ENCODE results near the gene CSTPP1. TPM values are rescaled to one million over a fixed set of nuclear protein-coding genes. Genes with fewer than 3 reads are reported as not detected.
"Not testable (repeated sequence)": the region's sequence is repeated elsewhere in the genome, so short reads cannot be mapped to it uniquely, and the experiment has no call there.

Gene CSTPP1
- total RNA-seq, 1 donor from 2014 or later, result 15.2 TPM

DNA sequence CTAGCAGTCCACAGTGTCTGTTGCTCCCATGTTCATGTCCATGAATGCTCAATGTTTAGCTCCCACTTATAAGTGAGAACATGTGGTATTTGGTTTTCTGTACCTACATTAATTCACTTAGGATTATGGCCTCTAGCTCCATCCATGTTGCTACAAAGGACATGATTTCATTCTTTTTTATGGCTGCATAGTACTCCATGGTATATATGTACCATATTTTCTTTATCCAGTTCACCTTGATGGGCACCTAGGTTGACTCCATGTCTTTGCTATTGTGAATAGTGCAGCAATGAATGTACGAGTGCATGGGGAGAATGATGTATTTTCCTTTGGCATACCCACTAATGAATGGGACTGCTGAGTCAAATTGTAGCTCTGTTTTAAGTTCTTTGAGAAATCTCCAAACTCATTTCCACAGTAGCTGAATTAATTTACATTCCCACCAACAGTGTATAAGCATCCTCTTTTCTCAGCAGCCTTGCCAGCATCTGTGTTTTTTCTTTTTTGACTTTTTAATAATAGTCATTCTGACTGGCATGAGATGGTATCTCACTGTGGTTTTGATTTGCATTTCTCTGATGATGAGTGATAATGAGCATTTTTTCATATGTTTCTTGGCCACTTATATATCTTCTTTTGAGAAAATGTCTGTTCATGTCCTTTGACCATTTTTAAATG lies 53.4 kb downstream of the CSTPP1 start:
- not testable (repeated sequence) for DNase-seq (ENCODE audit: low read depth, low spot score)

DNA sequence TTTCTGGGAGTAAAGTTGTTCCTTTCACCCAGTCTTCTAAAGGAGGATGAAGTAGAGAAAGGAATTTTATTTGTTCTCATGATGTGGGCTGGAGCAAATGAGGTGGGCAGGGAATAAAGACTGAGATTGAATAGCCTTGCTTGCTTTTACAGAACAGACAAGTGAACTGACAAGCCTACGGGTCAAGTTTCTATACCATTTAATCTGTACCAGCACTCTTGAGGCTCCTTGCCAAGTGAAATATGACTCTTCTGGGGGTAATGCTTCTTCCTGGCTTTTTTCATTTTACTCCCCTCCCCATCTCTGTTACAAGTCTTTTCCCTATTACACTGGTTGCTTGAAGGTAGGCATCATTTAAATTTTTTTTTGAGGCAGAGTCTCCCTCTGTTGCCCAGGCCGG lies 54.8 kb downstream of the CSTPP1 start:
- no peak for DNase-seq (ENCODE audit: low read depth, low spot score)

DNA sequence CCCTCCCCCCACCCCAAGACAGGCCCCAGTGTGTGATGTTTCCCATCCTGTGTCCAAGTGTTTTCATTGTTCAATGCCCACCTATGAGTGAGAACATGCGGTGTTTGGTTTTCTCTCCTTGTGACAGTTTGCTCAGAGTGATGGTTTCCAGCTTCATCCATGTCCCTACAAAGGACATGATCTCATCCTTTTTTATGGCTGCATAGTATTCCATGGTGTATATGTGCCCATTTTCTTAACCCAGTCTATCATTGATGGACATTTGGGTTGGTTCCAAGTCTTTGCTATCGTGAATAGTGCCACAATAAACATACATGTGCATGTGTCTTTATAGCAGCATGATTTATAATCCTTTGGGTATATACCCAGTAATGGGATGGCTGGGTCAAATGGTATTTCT lies 55.8 kb downstream of the CSTPP1 start:
- DNase-seq (ENCODE audit: low read depth, low spot score), result not testable (repeated sequence)

DNA sequence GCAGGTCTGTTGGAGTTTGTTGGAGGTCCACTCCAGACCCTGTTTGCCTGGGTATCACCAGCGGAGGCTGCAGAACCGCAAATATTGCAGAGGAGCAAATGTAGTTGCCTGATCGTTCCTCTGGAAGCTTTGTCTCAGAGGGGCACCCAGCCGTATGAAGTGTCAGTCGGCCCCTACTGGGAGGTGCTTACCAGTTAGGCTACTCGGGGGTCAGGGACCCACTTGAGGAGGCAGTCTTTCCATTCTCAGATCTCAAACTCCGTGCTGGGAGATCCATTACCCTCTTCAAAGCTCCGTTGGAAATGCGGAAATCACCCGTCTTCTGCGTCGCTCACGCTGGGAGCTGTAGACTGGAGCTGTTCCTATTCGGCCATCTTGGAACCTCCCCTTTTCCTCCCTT lies 61.2 kb downstream of the CSTPP1 start:
- DNase-seq (ENCODE audit: low read depth, low spot score), result not testable (repeated sequence)

DNA sequence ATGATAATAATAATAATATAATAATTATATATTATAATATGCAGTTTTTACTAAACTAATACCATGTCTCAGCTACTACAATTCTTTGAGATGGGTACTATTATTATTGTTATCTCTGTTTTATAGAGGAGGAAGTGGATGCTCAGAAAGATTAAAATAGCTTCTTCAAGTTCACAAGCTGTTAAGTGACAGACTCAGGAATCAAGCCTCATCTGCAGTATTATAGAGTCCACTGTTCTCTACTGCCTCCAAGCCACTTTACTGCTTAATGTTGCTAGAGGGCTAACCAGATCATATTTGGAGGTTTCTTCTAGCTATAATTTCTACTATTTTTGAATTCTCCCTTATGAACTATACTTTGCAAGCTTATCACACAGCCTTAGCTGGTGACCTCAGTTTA lies 62.7 kb downstream of the CSTPP1 start:
- DNase-seq (ENCODE audit: low read depth, low spot score), result no peak

DNA sequence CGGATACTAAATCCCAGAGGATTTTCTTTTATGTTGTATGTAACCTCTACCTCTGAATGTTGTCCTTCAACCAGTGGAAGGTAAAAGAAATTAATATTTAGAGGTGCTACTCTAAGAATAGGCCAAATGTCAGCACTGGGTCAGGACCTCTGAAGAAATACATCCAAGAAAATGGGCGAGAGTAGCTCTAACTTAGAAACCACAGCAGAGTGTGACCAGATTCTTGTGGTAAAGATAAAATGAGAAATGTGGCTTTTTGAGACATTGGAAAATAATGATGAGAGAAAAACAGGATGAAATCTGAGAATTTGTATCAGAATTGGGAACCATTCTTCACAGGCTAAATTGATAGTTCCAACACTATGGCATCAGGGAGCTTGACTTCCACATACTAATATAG lies 63.5 kb downstream of the CSTPP1 start:
- no peak for DNase-seq (ENCODE audit: low read depth, low spot score)

DNA sequence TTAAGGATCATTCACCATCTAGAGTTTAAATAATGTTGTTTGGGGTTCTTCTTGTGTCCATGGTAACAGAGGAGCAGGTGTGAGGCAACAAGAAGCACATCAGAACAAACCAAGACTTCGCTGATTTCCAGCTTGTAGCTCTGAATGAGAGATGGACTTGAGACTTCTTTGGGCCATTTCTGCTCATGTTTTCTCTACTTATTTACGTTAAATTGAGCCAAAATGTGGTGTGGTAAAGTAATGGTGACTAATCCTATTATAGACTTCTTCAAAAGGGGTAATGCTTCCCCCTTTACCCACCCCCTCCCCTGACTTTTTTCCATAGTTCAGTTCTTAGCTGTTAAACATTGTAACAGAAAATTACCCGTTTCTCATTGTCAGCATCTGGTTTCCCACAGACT lies 65.2 kb downstream of the CSTPP1 start:
- DNase-seq (ENCODE audit: low read depth, low spot score), result no peak

DNA sequence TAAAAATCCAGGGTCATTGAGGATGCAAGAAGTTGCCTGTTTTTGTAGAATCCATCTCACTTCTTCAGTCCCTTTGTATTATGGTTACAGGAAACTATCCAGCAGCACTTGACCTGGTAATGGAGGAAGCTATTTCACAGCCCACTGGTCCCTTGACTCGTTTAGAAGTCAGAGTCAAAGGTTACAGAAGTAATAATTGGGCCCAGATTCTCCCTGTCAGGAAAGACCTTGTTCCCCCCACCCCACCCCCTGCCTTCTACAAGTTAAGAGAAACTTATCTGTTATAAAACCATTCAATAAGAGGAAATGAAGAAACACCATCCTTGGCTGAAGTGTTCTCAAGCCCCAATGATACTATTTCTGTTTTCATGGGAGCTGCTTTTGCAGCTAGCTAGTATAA lies 65.8 kb downstream of the CSTPP1 start:
- DNase-seq (ENCODE audit: low read depth, low spot score), result no peak

DNA sequence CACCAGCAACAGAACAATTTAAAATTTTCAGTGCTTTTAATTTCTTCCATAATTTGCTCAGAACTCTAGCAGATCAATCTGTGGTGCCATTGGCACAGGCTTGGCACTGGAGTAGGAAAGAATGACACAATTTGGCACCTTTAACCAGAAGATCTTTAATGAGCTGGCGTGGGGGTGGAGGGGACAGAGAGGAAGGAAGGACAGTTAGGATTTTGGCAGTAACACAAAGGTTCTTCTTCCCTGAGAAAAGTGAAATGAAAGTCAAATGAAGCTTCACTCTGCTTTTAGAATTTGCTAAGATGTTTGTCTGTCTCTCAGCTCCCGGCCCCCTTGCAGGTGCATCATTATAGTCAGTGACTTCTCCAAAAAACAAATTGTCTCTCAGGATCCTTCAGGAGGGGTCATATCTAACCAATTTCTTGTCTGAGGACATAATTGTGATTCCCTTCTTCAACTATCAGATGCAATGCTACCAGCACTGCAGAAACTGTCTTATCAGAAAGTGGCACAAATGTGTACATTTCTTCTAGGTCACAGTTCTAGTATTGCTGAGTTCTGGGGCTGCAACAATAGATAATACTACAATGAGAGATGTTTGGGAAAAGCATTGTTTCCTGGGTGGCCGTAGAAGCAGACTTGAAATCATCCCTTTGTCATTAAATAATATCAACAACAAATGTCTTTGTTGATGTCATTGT lies 66.8 kb downstream of the CSTPP1 start:
- no peak for DNase-seq (ENCODE audit: low read depth, low spot score)

DNA sequence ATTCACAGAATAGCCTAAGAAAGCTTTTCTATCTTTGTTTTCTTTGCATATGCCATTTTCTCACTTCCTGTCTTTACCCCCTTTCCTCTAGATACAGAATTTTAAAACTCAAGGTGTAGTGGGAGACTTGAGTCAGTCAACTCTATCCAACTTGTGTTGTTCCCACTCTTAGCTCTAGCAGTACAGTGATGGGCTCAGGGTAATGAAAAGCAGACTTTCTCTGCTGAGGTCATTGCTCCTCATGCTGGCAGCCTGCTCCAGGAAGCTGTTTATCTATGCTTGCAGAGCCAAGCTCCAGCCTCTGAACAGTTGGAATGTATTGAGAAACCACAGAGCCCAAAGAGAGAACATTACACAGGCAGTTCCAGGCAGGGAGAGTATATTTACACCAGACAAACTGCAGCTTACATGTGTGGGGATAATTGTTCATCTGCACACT lies 68.1 kb downstream of the CSTPP1 start:
- DNase-seq (ENCODE audit: low read depth, low spot score), result peak; percentile 45

DNA sequence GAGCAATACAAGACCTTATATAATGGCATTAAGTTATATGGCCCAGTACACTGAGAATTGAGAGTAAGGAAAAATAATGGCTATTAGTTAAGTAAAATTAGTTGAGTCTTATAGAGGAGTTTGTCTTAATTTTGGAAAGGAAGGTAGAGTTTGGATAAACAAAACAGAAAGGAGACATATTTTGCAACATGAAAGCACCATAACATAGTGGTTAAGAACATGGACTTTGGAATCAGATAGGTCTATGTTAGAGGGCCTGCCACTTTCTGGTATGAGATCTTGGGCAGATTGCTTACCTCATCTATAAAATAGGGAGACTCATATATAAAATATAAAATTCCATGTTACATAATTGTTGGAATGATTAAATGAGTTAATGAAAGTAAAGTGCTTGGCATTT lies 68.9 kb downstream of the CSTPP1 start:
- DNase-seq (ENCODE audit: low read depth, low spot score), result no peak

DNA sequence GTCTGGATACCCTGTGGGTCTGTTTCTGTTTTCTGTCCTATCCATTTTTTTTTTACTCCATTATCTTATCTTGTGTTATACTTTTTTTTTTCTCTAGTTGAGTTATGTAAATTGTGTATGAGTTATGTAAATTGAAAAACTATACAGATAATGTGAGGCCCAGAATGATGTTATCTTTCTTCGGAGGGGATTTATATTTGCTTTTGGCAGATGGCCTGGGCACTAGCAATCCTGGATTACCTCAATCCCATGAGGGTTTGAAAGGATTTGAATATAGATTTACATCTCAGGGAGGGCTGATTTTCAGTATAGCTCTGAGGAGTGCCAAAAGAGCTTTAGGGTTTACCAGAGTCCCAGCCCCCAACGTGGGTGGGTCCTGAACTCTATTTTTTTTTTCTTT lies 71.0 kb downstream of the CSTPP1 start:
- no peak for DNase-seq (ENCODE audit: low read depth, low spot score)

DNA sequence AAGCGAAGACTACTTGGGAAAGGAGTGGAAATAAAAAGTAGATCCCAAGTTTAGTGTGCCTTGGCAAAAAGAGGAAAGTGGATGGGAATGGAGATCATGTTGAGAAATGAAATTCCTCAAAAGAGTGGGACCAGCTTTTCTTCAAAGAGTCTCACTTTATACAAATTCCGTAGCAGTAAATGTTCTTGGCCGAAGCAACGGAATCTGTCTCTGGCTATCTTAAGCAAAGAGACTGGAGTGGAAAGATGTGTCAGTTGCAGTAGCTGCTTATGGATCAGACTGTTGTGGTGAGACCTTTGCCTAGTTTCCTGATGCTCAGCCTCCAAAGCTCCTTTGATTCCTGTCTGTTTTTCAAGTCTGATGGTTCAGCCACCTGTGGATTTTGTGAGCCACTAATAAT lies 73.6 kb downstream of the CSTPP1 start:
- DNase-seq (ENCODE audit: low read depth, low spot score), result no peak

DNA sequence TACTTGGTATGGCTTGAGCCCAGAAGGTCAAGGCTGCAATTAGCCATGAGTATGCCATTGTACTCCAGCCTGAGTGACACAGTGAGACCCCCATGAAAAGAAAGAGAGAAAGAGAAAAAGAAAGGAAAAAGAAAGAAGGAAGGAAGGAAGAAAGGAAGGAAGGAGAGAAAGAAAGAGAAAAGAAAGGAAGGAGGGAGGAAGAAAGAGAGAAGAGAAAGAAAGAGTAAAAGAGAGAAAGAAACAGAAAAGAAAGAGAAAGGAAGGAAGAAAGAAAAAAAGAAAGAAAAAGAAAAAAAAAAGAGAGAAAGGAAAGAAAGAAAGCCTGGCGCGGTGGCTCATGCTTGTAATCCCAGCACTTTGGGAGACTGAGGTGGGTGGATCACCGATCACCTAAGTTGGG lies 77.5 kb downstream of the CSTPP1 start:
- no peak for DNase-seq (ENCODE audit: low read depth, low spot score)

DNA sequence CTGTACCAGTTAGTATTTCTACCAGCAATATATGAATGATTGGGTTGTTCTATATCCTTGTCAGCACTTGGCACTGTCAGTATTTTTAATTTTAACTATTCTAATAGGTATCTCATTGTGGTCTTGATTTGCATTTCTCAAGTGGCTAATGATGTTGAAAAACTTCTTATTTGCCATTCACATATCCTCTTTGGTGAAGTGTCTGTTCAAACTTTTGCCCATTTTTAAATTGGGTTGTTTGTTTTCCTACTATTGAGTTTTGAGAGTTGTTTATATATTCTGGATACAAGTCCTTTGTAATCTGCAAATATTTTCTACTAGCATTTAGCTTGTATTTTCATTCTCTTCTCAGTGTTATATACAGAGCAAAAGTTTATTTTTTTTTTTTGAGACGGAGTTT lies 82.1 kb downstream of the CSTPP1 start:
- DNase-seq (ENCODE audit: low read depth, low spot score), result no peak

DNA sequence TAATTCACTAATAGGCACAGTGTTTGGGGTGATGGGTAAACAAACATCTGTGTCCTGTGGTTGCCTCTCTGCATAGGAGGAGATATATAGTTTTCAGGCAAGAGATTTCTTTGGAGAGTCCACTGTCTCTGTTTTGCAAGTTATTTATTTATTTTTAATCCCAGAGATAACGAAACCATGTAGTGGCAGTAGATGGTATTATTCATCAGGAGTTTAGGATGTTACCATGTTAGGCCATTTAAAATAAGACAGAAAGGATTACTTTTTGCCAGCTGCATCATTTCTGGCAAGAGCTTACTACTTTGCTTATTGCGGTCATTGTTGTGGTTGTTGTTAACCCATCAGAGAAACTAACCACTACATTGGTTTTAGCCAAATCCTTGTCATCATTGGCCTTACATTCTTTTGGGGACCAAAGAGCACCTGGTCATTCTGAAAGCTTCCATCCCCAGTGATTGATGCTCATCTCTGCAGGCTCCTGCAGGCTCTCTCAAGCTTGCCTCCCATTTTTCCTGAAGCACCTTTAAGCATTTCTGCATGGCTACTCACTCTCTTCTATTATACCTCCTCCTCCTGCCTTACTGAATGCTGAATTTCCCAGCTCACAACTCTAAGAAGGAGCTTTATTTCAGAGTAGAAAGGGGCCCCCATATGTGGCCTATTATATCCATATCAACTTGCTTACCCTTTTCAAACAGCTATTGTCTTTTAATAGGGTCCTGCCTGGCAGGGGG lies 84.4 kb downstream of the CSTPP1 start:
- no peak for DNase-seq (ENCODE audit: low read depth, low spot score)

DNA sequence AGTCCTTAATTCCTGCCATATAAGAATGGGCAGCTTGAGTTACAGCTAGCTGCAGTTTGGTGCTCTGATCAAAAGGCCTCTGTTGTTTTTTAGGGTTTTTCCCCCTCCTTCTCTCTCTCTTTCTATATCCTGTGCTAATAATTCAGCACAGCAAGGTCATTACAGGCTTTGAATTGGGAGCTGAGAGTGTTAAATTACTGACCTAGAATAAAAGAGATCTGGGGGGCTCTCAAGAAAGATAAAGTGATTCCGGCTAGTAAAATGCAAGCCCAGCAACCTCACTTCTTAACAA lies 84.9 kb downstream of the CSTPP1 start:
- DNase-seq (ENCODE audit: low read depth, low spot score), result no peak

DNA sequence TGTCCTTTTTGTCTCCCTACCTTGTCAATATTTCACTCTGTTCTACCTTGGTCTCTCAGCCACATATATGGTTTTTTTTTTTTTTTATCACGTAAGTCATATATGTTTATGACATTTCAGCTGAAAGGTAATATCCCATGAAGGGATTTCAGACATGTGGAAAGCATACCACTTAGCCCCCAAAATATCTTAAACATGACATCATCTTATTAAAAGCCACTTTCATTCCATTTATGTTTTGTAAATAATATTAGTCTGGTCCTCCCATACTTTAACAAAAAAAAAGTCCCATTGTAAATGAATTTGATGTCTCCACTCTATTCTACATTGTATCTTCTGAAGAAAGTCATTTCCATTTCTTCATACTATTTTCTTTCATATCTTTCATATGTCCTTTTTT lies 85.4 kb downstream of the CSTPP1 start:
- DNase-seq (ENCODE audit: low read depth, low spot score), result no peak

DNA sequence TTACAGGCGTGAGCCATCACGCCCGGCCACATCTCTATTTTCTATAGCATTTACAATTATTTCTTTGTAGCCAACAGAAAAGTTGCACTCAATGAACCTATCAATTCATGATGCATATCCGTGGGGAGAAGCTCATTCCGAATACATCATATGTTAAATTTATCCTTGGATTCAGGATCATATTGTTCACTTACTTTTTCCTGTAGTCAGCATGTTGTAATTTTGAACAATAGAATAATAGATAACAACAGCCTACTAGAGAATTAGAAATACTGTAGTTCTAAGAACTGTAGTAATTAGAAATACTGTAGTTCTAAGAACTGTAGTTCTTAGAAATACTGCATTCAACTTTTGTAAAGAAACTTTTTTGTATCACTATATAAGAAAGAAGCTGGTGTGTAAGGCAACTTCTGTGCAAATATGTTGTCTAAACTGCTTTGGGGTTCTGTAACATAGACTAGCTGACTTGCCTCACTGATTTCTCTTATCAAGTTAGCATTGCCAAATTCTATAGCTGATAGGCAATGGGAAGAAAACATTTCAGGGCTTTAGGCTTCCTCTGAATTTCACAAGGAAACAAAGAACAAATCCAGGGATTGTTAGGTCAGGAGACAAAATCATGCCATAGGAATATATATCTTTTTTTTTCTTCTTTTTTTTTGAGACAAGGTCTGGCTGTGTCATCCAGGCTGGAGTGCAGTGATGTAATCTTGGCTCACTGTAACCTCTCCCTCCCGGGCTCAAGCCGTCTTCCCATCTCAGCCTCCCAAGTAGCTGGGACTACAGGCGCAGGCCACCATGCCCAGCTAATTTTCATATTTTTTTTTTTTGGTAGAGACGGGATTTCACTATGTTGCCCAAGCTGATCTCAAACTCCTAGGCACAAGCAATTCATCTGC lies 91.9 kb downstream of the CSTPP1 start:
- DNase-seq (ENCODE audit: low read depth, low spot score), result no peak

DNA sequence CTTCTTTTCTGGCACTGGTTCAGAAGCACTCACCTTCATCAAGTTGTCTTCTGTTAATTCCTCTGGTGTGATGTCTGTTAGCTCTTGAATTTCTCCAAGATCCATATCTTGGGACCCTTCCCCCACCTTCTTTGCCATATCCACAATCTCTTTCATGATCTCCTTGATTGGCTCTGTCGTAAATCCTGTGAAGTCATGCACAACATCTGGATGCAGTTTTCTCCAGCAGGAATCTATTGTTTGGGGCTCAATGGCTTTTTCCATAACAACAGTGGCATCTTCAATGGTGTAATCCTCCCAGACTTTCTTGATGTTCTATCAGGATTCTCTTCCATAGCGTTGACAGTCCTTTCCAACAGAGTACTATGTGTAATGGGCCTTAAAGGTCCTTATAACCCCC lies 96.9 kb downstream of the CSTPP1 start:
- no peak for DNase-seq (ENCODE audit: low read depth, low spot score)

DNA sequence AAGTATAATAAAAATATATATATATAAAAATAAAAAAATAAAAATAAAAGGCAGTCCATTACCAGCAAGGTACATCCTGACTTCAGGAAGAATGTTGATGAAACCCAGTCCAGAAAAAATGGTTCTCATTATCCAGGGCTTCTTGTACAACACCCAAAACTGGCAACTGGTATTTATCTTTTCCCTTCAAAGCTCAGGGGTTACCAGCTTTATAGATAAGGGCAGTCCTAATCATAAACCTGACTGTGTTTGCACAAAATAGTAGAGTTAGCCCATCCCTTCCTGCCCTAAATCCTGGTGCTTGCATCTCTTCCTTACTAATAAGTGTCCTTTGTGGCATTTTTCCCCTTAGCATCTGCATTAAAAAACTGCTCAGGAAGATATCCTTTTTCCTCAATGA lies 97.5 kb downstream of the CSTPP1 start:
- DNase-seq (ENCODE audit: low read depth, low spot score), result no peak

DNA sequence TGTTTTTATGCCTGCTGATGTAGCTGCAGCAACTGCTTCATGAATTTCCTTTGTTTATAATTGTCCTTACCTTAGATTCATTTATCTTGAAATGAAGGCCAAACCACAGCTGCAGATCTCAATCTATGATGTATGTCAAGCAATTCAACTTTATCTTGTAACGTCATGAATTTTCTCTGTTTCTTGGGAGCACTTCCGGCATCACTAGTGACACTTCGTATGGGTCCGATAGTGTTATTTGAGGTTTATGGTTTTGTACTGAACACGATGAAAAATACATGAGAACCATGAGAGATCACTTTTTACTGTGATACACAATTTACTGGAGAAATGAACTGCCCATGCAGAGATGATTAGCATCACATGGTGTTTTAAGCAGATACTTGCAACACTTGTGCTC lies 98.5 kb downstream of the CSTPP1 start:
- no peak for DNase-seq (ENCODE audit: low read depth, low spot score)
